Skin of body (tissue), 2 donors: ENCODE results near the gene HOXA1. TPM values are rescaled to one million over a fixed set of nuclear protein-coding genes. Genes with fewer than 3 reads are reported as not detected.

Source experiments
- DNase-seq: peaks from one replicate; lab custom pipeline; 2025; lab: John Stamatoyannopoulos, UW
- total RNA-seq: library from RNA; depleted of rRNA; stranded (reverse); fragments of >200 nt; gene quantifications from one replicate; pipeline ENCODE4 v1.2.3, GENCODE V29; 2014

The HOXA1 gene
- total RNA-seq, 1 donor from 2014 or later, result 0.59 TPM

DNA sequence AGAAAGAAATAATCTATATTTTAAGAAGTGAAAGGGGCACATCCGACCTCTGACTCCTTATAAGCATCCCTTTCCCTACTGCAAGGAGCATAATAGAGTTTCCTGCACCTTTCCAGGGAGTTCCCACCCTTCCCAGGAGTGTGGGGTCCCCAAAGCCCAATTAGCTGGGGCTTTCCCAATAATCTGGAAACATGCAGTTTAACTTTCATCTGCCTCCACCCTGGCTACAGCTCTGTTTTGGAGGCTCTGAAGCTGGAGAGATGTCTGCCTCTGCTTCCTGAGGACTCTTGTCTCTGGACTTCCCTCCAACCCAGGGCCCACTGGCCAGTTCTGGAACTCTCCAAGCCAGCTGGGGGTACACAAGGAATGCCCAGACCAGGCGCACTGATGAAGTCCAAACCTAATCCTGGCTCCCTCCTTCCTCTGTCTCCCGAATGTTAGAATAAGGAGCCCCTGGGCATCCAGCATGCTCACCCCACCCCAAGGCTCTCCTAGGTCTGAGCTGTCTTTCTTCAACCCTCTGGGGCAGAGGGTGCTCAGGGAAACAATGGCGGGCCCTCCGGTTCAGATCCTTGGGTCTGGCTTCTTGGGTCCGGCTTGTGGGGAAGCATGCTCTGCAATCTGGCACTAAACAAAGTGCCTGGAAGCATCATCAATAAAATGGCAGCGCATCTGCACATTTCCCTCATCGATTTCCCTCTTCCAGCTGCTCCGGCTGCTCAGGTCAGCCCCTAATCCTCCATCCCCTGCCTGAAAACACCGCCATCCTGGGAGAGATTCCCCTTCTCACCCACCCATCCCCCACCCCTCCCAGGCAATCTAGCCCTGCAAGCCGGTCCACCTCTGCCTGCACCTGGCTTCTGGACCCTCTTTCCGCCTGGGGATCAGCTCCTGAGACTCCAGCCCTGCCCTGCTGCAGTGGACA is 21.4 kb upstream of the HOXA1 start:
- no peak for DNase-seq

GRCh38 chr7:27116031-27116961 is 20.5 kb upstream of the HOXA1 start:
- no peak for DNase-seq

DNA sequence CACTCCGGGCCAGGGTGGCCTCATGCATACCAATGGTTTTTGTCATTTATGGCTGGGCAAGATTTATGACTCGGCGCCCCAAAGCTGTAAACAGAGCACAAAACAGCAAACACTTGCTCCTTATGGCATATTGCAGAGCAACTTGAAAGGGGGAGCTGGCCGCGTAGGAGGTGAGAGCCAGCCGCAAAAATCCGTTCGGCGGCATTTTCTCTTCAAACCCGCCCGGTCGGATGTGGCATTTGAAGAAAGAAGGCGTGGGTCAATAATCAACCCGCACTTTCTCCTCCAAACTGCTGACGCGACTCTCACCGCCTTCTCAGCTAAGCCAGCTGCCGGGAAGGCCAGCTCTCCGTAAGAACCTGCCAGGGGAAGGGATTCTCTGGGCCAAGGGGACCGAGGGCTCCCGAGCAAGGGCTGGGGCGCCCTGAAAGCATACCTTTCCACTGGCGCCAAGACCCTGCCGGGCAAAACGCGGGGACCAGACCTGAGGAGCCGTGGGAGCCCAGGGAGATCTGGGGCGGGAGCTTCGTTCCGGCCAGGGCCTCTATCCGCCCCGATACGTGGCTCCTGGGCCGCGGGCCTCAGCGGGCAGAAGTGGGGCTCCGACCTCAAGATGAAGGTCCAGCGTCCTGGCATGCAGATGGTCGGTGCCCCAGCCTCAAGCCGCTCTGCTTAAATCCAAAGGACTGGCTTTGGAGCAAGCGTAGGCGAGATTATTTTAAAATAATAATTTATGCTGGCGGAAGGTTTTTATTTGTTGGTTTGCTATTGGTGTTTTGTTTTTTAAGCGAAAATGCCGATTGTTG is 19.6 kb upstream of the HOXA1 start:
- DNase-seq, result no peak

GRCh38 chr7:27114881-27115220 is 19.1 kb upstream of the HOXA1 start:
- DNase-seq, result no peak

DNA sequence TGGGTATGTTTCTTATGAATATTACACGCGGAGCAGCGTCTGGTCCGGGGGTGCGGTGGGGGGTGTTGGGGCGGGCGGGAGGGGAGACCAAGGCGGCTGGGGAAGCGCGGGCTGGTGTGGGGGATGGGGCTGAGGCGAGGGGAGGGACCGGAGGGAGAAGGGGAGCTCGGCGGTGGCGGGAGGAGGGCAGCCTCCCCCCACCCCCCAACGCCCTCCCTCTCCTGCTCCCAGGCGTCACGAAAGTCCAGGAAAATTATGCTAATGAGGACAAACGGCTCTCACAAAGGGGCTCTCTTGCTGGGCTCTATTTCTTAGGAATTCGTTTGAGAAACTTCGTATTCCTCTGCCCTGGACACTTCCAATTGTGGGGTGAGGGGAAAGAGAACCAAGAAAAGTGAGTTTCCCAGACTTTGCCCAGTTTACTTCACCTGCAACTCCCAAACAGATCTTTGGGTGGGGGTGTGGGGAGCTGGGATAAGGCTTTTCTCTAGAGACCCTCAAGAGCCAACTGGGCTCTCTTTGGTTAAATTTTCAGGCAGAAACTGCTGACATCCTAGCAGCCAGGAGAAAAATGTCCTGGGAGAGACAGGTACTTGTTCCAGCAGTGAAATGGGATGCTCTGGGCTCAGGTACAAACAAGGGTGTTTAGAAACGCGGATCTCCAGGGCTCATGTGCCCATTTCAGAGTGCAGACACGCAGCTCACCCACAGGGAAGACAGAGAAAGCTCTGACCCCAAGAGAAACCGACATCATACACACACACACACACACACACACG is 18.4 kb upstream of the HOXA1 start:
- DNase-seq, result no peak

GRCh38 chr7:27112955-27113949 is 17.5 kb upstream of the HOXA1 start:
- no peak for DNase-seq

DNA sequence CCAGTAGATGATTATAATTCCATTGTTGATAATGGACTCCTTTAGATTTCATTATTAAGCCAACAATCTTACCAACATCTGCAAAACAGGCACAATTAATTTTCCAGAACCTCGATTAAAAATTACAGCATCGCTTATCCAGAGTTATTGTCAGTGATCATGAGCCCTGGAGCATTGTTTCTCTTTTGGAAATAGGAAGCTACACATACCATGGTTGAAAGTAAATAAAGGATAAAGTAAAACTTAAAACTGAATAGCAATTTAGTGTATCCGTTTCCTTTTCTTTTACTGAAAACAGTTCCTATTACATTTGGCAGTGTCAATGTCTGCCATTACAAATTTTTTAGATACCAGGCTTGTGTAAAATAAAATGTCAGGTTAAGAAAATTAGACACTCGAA is 16.6 kb upstream of the HOXA1 start:
- DNase-seq, result no peak

- no peak for DNase-seq
Observed at GRCh38 chr7:27111751-27112277, 16.0 kb upstream of the HOXA1 start.

DNA sequence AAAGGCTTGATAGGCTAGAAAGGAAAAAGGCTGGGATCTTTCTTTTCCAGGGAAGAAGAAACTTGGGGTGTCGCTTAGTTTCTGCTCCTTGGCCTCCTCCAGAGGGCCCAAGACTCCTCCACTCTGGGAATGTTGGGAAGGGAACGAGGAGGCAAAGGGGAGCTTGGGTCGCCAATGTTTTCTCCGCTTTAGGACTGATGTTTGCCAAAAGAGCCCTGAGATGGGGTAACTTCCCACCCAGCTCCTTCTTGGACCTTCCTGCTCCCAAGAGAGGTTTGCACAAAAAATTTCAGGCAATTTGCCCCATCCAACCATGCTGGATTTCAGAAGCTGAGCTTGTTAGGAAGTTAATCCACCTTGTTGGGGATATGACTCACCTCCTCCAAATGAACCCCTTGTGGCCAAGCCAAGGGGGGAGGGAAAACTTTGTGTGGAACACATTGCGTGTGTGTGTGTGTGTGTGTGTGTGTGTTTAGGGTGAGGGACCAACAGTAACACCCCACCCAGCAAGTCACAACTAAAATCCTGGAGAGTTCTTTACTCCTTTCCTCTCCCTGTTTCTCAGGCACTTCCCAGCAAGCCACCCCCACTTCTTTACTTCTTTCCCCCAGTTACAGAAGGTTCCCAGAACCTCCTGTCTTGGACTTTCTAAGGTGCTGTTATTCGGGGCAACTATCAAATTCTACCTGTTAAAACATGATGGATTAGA is 15.4 kb upstream of the HOXA1 start:
- DNase-seq, result no peak

- DNase-seq, result no peak
Observed at GRCh38 chr7:27110186-27111031, 14.6 kb upstream of the HOXA1 start.

- no peak for DNase-seq
Observed at GRCh38 chr7:27109466-27110185, 13.8 kb upstream of the HOXA1 start.

GRCh38 chr7:27108390-27109127 is 12.8 kb upstream of the HOXA1 start:
- no peak for DNase-seq

DNA sequence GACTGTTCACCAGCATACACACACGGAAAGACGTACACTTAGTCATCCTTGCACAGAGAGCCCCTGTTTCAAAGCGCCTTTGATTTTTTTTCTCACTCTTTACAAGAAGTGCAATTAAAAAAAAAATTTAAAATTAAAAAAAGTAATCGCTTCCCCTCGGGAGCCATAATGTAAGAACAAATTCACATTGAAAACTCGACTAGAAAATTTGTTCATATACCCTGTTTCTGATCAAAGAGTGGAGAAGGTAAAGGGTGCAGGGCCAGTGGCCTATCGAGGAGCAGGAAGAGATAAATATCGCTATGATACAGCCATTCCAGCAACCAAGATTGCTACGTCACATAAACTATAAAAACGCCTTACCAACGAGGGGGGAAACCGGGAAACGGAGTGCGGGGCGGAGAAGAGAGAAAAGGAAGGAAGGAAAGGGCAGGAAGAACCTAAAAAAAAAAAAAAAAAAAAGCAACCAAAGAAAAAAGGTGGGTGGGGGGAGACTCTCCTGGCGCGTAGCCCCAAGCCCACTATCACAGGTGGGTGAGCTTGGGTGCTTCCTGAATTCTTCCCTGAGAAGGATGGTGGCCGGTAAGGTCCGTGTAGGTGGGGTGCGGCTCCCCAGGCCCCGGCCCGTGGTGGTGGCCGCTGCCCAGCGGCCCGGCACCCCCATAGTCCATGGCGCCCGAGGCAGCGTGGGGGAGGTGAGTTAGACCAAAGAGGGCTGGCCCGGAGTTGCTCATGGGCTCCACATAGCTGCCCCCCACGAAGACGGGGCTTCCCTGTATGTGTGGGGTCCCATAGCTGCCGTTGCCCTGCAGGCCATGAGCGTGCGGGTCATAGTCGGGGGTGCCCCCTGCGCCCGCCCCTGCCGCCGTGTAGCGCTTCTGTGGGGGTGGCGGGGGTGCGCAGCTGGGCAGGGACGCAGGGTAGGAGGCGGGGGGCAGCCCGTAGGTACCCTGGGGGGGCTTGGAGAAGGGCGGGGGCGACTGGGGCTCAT is 11.9 kb upstream of the HOXA1 start:
- no peak for DNase-seq

DNA sequence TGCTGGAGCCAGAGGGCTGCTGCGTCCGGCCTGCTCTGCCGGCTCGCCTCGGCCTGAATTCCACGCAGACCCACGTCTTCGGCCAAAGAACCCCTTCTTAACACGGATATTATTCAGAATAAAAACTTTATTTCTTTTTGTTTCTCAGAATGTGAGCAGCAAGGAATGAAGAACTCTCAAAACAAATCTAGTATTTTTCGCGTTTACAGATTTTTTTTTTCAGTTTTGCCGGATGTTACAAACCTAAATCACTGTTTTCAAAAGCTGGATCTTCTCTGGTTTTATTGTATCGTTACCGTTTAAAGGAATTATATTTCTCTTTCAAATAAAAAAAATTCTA is 11.1 kb upstream of the HOXA1 start:
- no peak for DNase-seq
